HG03378 (cell line): ENCODE results near the gene GRAMD4.

Source experiments
- ATAC-seq: cut with Tn5 transposase; IDR thresholded peaks from one replicate; pipeline ENCODE4 v1.9.1; 2021; ENCODE audit warnings: mild to moderate bottlenecking, moderate library complexity; ENCODE audit not compliant: unreplicated experiment

Gene GRAMD4

DNA sequence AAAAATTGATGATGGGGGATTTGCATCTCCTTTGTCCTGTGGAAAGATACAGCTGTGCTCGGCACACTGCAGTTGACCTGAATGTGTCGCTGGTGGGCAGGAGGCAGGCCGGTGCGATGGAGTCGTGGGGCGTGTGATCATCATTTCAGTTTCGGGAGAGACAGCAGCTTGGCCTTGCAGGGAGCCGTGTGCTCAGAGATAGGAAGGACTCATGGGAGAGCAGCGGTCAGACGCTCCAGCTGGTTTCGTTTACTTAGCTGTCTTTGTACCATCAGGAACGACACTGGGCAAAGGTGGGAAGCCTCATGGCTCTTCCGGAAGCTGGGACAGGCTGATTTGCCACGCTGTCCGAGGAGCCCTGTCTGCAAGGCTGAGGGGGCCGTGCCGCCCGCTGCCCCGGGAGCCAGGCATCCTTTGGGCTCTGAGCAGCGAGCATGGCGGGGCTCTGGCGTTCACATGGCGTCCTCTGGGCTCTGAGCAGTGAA lies 32.7 kb downstream of the GRAMD4 start:
- ATAC-seq, result no peak

DNA sequence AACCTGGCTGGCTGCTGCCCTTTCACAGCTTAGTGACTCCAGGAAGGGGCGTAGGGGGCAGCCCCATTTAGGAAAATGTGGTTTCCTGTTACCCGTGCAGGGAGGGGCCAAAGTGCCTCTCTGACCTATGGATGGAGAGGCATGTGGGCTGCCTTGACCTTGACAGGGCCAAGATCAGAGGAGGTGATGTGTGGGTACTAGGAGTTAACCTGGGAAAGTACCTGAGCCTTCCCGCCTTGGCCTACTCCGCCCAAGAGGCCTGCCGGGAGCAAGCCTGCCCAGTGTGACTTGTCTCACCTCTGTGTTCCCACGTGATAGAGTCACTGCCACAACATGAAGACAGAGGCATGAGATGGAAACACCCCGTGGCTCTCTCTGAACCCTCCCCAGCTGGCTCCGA lies 33.4 kb downstream of the GRAMD4 start:
- no peak for ATAC-seq

DNA sequence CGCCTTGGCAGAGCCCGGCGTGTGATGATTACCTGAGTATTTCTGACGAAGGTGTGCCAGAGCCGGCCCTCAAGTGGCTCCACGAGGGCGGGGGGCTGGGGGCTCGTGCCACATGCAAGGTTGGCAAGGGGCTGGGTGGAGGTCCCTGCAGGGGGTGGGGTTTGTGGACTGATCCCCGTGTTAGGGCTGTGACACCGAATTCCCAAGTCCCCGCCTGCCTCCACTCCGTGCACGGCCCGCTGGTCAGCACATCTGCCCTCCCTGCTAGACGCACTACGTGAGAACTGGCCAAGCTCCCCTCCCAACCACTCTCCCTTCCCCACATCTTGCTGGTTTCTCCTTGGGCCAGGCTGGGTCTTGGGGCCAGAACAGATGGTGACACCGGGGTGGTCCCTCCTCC lies 34.2 kb downstream of the GRAMD4 start:
- no peak for ATAC-seq

DNA sequence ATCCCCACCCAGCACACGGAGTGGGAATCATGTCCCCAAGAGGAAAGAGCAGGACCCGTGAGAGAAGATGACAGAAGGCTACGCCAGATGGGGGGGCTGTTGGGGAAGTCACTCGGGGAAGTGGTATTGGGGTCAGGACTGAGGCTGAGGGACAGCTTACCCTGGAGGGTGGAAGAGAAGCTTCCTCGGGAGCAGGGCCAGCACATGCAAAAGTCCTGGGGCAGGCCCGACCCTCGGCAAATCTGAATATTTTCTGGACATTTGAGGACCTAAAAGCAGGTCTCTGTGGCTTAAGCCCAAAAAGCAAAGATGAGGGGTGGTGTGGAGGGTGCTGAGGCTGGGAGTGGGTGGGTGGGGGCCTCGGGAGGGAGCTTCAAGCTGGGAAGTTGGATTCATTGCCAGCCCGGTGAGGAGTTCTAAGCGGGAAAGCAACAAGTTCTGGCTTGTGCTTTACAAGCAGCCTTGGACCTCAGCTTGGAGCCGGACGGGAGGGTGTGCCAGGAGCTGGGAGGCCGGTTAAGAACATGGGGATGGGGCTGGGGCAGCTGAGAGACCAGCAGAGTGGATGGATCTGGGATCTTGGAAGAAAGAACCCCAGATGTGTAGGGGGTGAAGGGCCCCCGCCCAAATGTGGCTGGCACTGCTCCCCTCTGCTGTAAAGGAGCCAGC lies 34.9 kb downstream of the GRAMD4 start:
- ATAC-seq, result no peak

- ATAC-seq, result no peak
Measured at GRCh38 chr22:46655861-46656608, 35.8 kb downstream of the GRAMD4 start.

GRCh38 chr22:46656856-46657654 lies 36.9 kb downstream of the GRAMD4 start:
- ATAC-seq, result no peak

GRCh38 chr22:46657655-46657953 lies 37.4 kb downstream of the GRAMD4 start:
- ATAC-seq, result no peak

GRCh38 chr22:46657996-46658947 lies 38.1 kb downstream of the GRAMD4 start:
- ATAC-seq, result no peak

GRCh38 chr22:46659059-46659790 lies 39.0 kb downstream of the GRAMD4 start:
- no peak for ATAC-seq

DNA sequence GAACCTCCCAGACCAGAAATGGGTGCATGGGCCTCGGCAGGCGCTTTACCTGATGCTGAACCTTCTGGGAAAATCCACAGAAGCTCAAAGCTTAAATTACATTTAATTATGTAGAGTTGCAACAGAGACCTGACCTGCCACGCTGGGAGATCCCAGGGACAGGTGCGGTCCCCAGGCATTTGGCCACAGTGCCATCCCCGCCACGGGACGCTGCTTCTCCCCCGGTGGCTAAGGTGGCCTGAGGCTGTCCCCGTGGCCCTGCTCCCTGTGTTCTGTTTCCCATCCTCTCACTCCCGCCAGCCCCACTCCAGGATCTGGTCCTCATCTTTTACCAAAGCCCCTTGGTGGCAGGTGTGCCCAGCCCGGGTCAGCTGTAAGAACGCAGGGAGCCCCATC lies 39.6 kb downstream of the GRAMD4 start:
- no peak for ATAC-seq

GRCh38 chr22:46660604-46661201 lies 40.5 kb downstream of the GRAMD4 start:
- ATAC-seq, result no peak

GRCh38 chr22:46661221-46661851 lies 41.1 kb downstream of the GRAMD4 start:
- ATAC-seq, result no peak

- ATAC-seq, result no peak
Measured at GRCh38 chr22:46662226-46662625, 42.0 kb downstream of the GRAMD4 start.

GRCh38 chr22:46663001-46663400 lies 42.8 kb downstream of the GRAMD4 start:
- no peak for ATAC-seq

DNA sequence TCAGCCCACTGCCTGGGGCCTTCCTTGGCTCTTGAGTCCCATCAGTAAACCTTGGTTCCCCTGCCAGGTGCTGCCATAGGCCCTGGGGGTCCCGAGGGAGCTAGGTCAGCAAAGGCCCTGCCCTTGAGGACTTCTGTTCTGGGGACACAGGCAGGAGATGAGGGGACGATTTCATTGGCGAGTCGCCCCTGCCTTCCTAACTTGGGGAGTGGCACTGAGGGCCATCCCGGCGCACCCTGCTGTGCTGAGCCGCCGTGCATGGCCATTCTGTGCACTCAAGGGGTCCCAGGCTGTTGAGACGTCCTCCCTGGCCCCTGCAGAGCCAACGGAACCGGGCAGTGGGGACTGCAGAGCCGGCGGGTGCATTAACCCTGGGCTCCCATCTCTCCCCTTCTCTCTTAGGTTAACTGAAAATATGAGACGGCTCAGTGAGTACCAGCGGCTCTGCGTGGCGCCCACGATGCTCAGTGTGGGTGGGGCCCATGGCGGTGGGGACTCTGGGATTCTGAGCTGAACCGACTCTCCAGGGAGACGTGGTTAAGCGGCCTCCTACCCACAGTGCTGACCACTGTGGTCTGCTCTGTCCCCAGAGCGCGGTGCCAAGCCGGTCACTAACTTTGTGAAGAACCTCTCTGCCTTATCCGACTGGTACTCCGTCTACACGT lies 43.4 kb downstream of the GRAMD4 start:
- ATAC-seq, result no peak

- no peak for ATAC-seq
Measured at GRCh38 chr22:46664301-46664855, 44.2 kb downstream of the GRAMD4 start.

DNA sequence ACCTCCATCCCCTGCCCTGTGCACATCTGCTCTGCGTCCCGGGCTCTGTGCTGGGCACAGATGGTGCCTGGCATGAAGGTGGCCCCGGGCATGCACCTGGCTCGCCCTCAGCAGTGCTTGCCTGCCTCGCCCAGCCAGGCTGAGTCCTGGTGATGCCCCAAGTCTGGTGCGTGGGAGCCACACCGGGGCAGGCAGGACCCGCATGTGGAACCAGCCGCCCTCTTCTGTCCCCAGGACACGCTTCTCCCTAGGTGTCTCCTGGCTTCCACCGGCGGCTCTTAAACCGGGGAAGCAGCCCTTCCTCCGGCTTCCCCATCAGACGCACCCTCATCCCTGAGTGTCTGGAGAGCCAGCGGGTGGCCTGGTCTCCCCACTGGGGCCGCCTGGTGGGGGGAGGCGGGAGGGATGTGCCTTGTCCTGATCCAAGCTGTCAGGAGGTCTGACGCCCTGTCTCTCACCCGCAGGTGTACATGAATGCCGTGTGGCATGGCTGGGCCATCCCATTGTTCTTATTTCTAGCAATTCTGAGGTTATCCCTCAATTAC lies 45.0 kb downstream of the GRAMD4 start:
- no peak for ATAC-seq

DNA sequence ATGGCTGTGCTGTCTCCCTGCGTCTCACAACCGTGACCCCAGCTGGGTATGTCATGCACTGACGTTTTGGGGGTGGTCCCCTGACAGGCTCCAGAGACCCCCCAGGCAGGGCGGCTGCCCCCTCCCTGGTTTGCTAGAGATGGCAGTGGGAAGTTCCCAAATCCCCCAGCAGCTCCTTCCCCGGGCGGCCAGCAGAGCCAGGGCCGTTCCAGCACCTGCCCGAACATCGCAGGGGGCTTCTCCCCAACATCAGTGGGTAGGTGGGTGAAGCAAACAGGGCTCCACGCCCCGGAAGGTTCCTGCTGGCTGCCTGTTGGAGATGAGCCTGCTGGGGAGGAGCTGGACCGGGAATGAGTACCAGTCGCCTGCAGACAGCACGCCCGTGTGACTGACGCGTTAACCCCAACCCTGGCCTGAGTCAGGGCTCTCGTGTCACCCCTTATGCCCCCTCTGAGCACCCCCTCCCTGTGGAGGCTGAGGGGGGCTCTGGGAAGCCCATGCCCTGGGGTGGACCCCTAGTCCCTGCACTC lies 45.6 kb downstream of the GRAMD4 start:
- no peak for ATAC-seq
